ENCODE measurements around the gene MAGI2.

Gene MAGI2

GRCh38 chr7:78649976-78650375, 803.5 kb downstream of the MAGI2 start:
- Mint-ChIP-seq H3K4me1 (no peaks in the 10 kb centered on the region), H3K36me3 (no peaks in the 10 kb centered on the region), H3K9me3 (peaks cover 0 to 5% of the 10 kb centered on the region in 2 donors), H3K27me3 (no peaks in the 10 kb centered on the region), H3K4me3 (no peak overlapping the region), H3K27ac (no peak overlapping the region)
- ATAC-seq (replicated peaks) (no peak), DNase-seq (no peak)

- no peaks in the 10 kb centered on the region for H3K4me1 Mint-ChIP-seq
- no peaks in the 10 kb centered on the region for H3K27me3 Mint-ChIP-seq
- no peak overlapping the region for H3K27ac Mint-ChIP-seq
- no peaks in the 10 kb centered on the region for H3K36me3 Mint-ChIP-seq
- H3K9me3 Mint-ChIP-seq = peaks cover 0 to 5% of the 10 kb centered on the region in 2 donors
- ATAC-seq (replicated peaks) (no peak), DNase-seq (no peak)
- H3K4me3 Mint-ChIP-seq = no peak overlapping the region
Measured at GRCh38 chr7:78649236-78649635, 804.2 kb downstream of the MAGI2 start.

- H3K27ac Mint-ChIP-seq = no peak overlapping the region
- no peaks in the 10 kb centered on the region for H3K36me3 Mint-ChIP-seq
- DNase-seq (no peak), ATAC-seq (replicated peaks) (no peak)
- no peaks in the 10 kb centered on the region for H3K27me3 Mint-ChIP-seq
- no peaks in the 10 kb centered on the region for H3K4me1 Mint-ChIP-seq
- H3K9me3 Mint-ChIP-seq = peaks cover 0 to 4% of the 10 kb centered on the region in 2 donors
- no peak overlapping the region for H3K4me3 Mint-ChIP-seq
Measured at GRCh38 chr7:78642751-78643150, 810.7 kb downstream of the MAGI2 start.

- no peak for ATAC-seq (replicated peaks)
- Mint-ChIP-seq H3K4me1 (no peaks in the 10 kb centered on the region), H3K4me3 (no peak overlapping the region), H3K36me3 (no peaks in the 10 kb centered on the region), H3K27ac (no peak overlapping the region), H3K27me3 (no peaks in the 10 kb centered on the region), H3K9me3 (peaks cover 0 to 2% of the 10 kb centered on the region in 2 donors)
- DNase-seq = no peak
Measured at GRCh38 chr7:78638364-78638763, 815.1 kb downstream of the MAGI2 start.

GRCh38 chr7:78636727-78637126, 816.7 kb downstream of the MAGI2 start:
- H3K27ac Mint-ChIP-seq = no peak overlapping the region
- ATAC-seq (replicated peaks) = no peak
- H3K27me3 Mint-ChIP-seq = no peaks in the 10 kb centered on the region
- no peaks in the 10 kb centered on the region for H3K4me1 Mint-ChIP-seq
- no peak overlapping the region for H3K4me3 Mint-ChIP-seq
- H3K36me3 Mint-ChIP-seq = no peaks in the 10 kb centered on the region
- H3K9me3 Mint-ChIP-seq = peaks cover 0 to 4% of the 10 kb centered on the region in 2 donors
- no peak for DNase-seq

GRCh38 chr7:78635026-78635793, 818.3 kb downstream of the MAGI2 start:
- Mint-ChIP-seq H3K27me3 (no peaks in the 10 kb centered on the region), H3K36me3 (no peaks in the 10 kb centered on the region), H3K4me1 (no peaks in the 10 kb centered on the region), H3K9me3 (peaks cover 2 to 6% of the 10 kb centered on the region in 2 donors), H3K4me3 (no peak overlapping the region), H3K27ac (no peak overlapping the region)
- ATAC-seq (replicated peaks) (no peak), DNase-seq (no peak)

- no peaks in the 10 kb centered on the region for H3K4me1 Mint-ChIP-seq
- ATAC-seq (replicated peaks) (no peak), DNase-seq (no peak)
- peaks cover 2 to 6% of the 10 kb centered on the region in 2 donors for H3K9me3 Mint-ChIP-seq
- no peaks in the 10 kb centered on the region for H3K36me3 Mint-ChIP-seq
- no peaks in the 10 kb centered on the region for H3K27me3 Mint-ChIP-seq
- H3K27ac Mint-ChIP-seq = no peak overlapping the region
- no peak overlapping the region for H3K4me3 Mint-ChIP-seq
Measured at GRCh38 chr7:78634093-78634492, 819.4 kb downstream of the MAGI2 start.

GRCh38 chr7:78620920-78621319, 832.5 kb downstream of the MAGI2 start:
- Mint-ChIP-seq H3K9me3 (peaks cover 2 to 3% of the 10 kb centered on the region in 2 donors), H3K27ac (no peak overlapping the region), H3K4me1 (no peaks in the 10 kb centered on the region)

GRCh38 chr7:78616539-78616938, 836.9 kb downstream of the MAGI2 start:
- Mint-ChIP-seq H3K4me3 (no peak overlapping the region), H3K27ac (no peak overlapping the region), H3K4me1 (no peaks in the 10 kb centered on the region), H3K9me3 (no peaks in the 10 kb centered on the region), H3K27me3 (no peaks in the 10 kb centered on the region), H3K36me3 (no peaks in the 10 kb centered on the region)
- ATAC-seq (replicated peaks) (no peak), DNase-seq (no peak)

More at GRCh38 chr7:78620920-78621319, 832.5 kb downstream of the MAGI2 start:
- Mint-ChIP-seq H3K27me3 (no peaks in the 10 kb centered on the region), H3K36me3 (no peaks in the 10 kb centered on the region), H3K4me3 (no peak overlapping the region)
- ATAC-seq (replicated peaks) (no peak), DNase-seq (no peak)

- no peaks in the 10 kb centered on the region for H3K27me3 Mint-ChIP-seq
- H3K36me3 Mint-ChIP-seq = no peaks in the 10 kb centered on the region
- peaks cover 0 to 1% of the 10 kb centered on the region in 2 donors for H3K9me3 Mint-ChIP-seq
- no peak overlapping the region for H3K4me3 Mint-ChIP-seq
- H3K27ac Mint-ChIP-seq = no peak overlapping the region
- H3K4me1 Mint-ChIP-seq = no peaks in the 10 kb centered on the region
- no peak for DNase-seq
- no peak for ATAC-seq (replicated peaks)
Measured at GRCh38 chr7:78609281-78609680, 844.2 kb downstream of the MAGI2 start.

- H3K9me3 Mint-ChIP-seq = peaks cover 0 to 1% of the 10 kb centered on the region in 2 donors
- DNase-seq (no peak), ATAC-seq (replicated peaks) (no peak)
- no peak overlapping the region for H3K27ac Mint-ChIP-seq
- H3K4me1 Mint-ChIP-seq = no peaks in the 10 kb centered on the region
- H3K4me3 Mint-ChIP-seq = no peak overlapping the region
- H3K27me3 Mint-ChIP-seq = no peaks in the 10 kb centered on the region
- H3K36me3 Mint-ChIP-seq = no peaks in the 10 kb centered on the region
Measured at GRCh38 chr7:78607099-78607498, 846.4 kb downstream of the MAGI2 start.

GRCh38 chr7:78605119-78605518, 848.3 kb downstream of the MAGI2 start:
- Mint-ChIP-seq H3K4me3 (no peak overlapping the region), H3K36me3 (no peaks in the 10 kb centered on the region), H3K27me3 (no peaks in the 10 kb centered on the region), H3K4me1 (no peaks in the 10 kb centered on the region), H3K9me3 (peaks cover 0 to 1% of the 10 kb centered on the region in 2 donors), H3K27ac (no peak overlapping the region)
- ATAC-seq (replicated peaks) (no peak), DNase-seq (no peak)

- DNase-seq (no peak), ATAC-seq (replicated peaks) (no peak)
- H3K4me1 Mint-ChIP-seq = no peaks in the 10 kb centered on the region
- H3K27ac Mint-ChIP-seq = no peak overlapping the region
- H3K36me3 Mint-ChIP-seq = no peaks in the 10 kb centered on the region
- H3K27me3 Mint-ChIP-seq = no peaks in the 10 kb centered on the region
- H3K4me3 Mint-ChIP-seq = no peak overlapping the region
- no peaks in the 10 kb centered on the region for H3K9me3 Mint-ChIP-seq
Measured at GRCh38 chr7:78601728-78602127, 851.7 kb downstream of the MAGI2 start.

- H3K4me3 Mint-ChIP-seq = no peak overlapping the region
- no peak for DNase-seq
- H3K9me3 Mint-ChIP-seq = no peaks in the 10 kb centered on the region
- no peaks in the 10 kb centered on the region for H3K36me3 Mint-ChIP-seq
- no peak overlapping the region for H3K27ac Mint-ChIP-seq
- no peaks in the 10 kb centered on the region for H3K4me1 Mint-ChIP-seq
- peaks cover 0 to 4% of the 10 kb centered on the region in 2 donors for H3K27me3 Mint-ChIP-seq
- no peak for ATAC-seq (replicated peaks)
Measured at GRCh38 chr7:78594156-78594555, 859.3 kb downstream of the MAGI2 start.

GRCh38 chr7:78588393-78588792, 865.1 kb downstream of the MAGI2 start:
- no peaks in the 10 kb centered on the region for H3K36me3 Mint-ChIP-seq
- H3K4me1 Mint-ChIP-seq = no peaks in the 10 kb centered on the region
- DNase-seq (no peak), ATAC-seq (replicated peaks) (peak in 1 of 2 donors; percentile 25)
- H3K9me3 Mint-ChIP-seq = peaks cover 0 to 2% of the 10 kb centered on the region in 2 donors
- no peaks in the 10 kb centered on the region for H3K27me3 Mint-ChIP-seq
- H3K4me3 Mint-ChIP-seq = no peak overlapping the region
- H3K27ac Mint-ChIP-seq = no peak overlapping the region
